GM12891 (cell line): ENCODE measurements around the gene HOPX.

ENCODE experiments used
- DNase-seq: peaks from one replicate; pipeline ENCODE4 v3.0.0; 2011; ENCODE audit warnings: low spot score; ENCODE audit not compliant: insufficient read length
- FAIRE-seq: peaks from 2 replicates; lab custom pipeline; 2011; peaks lifted over from hg19 to GRCh38; lab: Jason Lieb, UNC
- PAX5 ChIP-seq: IDR thresholded peaks from 2 replicates; pipeline ENCODE4 v1.6.1; 2011; ENCODE audit warnings: low read length, moderate library complexity, mild to moderate bottlenecking; ENCODE audit not compliant: insufficient read depth, severe bottlenecking
- POLR2A ChIP-seq: IDR thresholded peaks from 2 replicates; pipeline ENCODE4 v1.6.1; 2011; ENCODE audit warnings: low read depth, low read length, control low read depth
- POLR2AphosphoS5 ChIP-seq: IDR thresholded peaks from 2 replicates; pipeline ENCODE4 v1.6.1; 2011; ENCODE audit warnings: low read depth, low read length, control low read depth
- POU2F2 ChIP-seq: IDR thresholded peaks from 2 replicates; pipeline ENCODE4 v1.6.1; 2011; ENCODE audit warnings: low read depth, mild to moderate bottlenecking, control low read depth, low read length, moderate library complexity
- SPI1 ChIP-seq: IDR thresholded peaks from 2 replicates; pipeline ENCODE4 v1.6.1; 2011; ENCODE audit warnings: low read depth, low read length, control low read depth
- TAF1 ChIP-seq: IDR thresholded peaks from 2 replicates; pipeline ENCODE4 v1.6.1; 2011; ENCODE audit warnings: low read depth, low read length, control low read depth

HOPX gene

GRCh38 chr4:56689201-56689969 is 8.3 kb upstream of the HOPX start:
- TF ChIP-seq PAX5 (no peak), POLR2A (no peak), TAF1 (no peak), POU2F2 (no peak), POLR2AphosphoS5 (no peak), SPI1 (no peak)
- FAIRE-seq, result no peak
- no peak for DNase-seq

GRCh38 chr4:56688094-56688647 is 7.1 kb upstream of the HOPX start:
- DNase-seq, result no peak
- TF ChIP-seq POLR2AphosphoS5, result no peak
- no peak for TF ChIP-seq TAF1
- TF ChIP-seq POU2F2, result no peak
- no peak for TF ChIP-seq PAX5
- no peak for TF ChIP-seq SPI1
- no peak for TF ChIP-seq POLR2A
- no peak for FAIRE-seq

- no peak for TF ChIP-seq POU2F2
- no peak for TF ChIP-seq TAF1
- TF ChIP-seq POLR2A, result no peak
- no peak for TF ChIP-seq PAX5
- no peak for FAIRE-seq
These were observed 5.6 kb upstream of the HOPX start for GRCh38 chr4:56686537-56687231.

GRCh38 chr4:56684320-56685050 is 3.4 kb upstream of the HOPX start:
- TF ChIP-seq POU2F2 (no peak), POLR2A (no peak), POLR2AphosphoS5 (no peak), TAF1 (no peak), SPI1 (no peak), PAX5 (no peak)
- FAIRE-seq, result no peak
- no peak for DNase-seq

More at GRCh38 chr4:56686537-56687231, 5.6 kb upstream of the HOPX start:
- no peak for DNase-seq

- no peak for DNase-seq
- TF ChIP-seq POLR2AphosphoS5, result no peak
- no peak for TF ChIP-seq SPI1
- TF ChIP-seq TAF1, result no peak
- no peak for TF ChIP-seq PAX5
- no peak for TF ChIP-seq POU2F2
- TF ChIP-seq POLR2A, result no peak
- no peak for FAIRE-seq
These were observed 2.4 kb upstream of the HOPX start for GRCh38 chr4:56683455-56683854.

- no peak for TF ChIP-seq POLR2A
- TF ChIP-seq SPI1, result no peak
- no peak for TF ChIP-seq POLR2AphosphoS5
- TF ChIP-seq TAF1, result no peak
- TF ChIP-seq POU2F2, result no peak
- TF ChIP-seq PAX5, result no peak
- FAIRE-seq (no peak), DNase-seq (no peak)
These were observed 893 bp upstream of the HOPX start for GRCh38 chr4:56681853-56682525.

GRCh38 chr4:56680266-56680665 is 830 bp downstream of the HOPX start:
- DNase-seq, result no peak
- FAIRE-seq, result no peak
- no peak for TF ChIP-seq PAX5
- TF ChIP-seq POU2F2, result no peak
- no peak for TF ChIP-seq SPI1
- TF ChIP-seq POLR2A, result no peak
- no peak for TF ChIP-seq POLR2AphosphoS5
- no peak for TF ChIP-seq TAF1

- no peak for FAIRE-seq
- TF ChIP-seq PAX5 (no peak), SPI1 (no peak), TAF1 (no peak), POLR2A (no peak), POLR2AphosphoS5 (no peak), POU2F2 (no peak)
- DNase-seq, result no peak
These were observed 3.4 kb downstream of the HOPX start for GRCh38 chr4:56677711-56678110.
